PC-3 (cell line): ENCODE measurements around the gene KDM2B.

Source experiments
- EZH2 ChIP-seq: fragments of 300-600 bp; sonication (generic); IDR thresholded peaks from one replicate; pipeline ENCODE4 v1.6.1; 2017; ENCODE audit warnings: antibody characterized with exemption, mild to moderate bottlenecking, low read length; ENCODE audit not compliant: unreplicated experiment
- TF ChIP-seq, protein P1 (sequence below): fragments of 300-600 bp; sonication (generic); conservative IDR thresholded peaks from 2 replicates; pipeline ENCODE4 v1.5.1; 2017; ENCODE audit warnings: antibody characterized with exemption, low read depth, mild to moderate bottlenecking, low read length

DNA sequence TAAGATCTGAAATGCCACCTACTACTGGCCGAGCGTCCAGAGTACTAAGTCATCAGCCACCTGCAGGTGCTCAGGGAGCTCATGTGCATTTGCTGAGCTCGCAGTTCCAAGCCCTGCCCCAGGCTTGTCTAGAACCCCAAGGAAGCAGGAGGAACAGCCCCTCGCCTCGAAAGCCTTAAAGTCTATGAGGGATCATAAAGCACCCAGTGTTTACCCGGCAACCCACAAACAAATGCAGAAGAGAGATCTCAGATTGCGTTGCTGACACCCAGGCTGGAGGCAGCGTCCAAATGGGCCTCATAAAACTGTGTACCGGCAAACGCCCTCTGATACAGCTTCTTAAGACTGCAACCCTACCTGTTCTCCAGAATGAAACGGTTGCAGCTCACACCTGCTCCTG, 6.8 kb downstream of the KDM2B start:
- TF ChIP-seq, protein P1, sequence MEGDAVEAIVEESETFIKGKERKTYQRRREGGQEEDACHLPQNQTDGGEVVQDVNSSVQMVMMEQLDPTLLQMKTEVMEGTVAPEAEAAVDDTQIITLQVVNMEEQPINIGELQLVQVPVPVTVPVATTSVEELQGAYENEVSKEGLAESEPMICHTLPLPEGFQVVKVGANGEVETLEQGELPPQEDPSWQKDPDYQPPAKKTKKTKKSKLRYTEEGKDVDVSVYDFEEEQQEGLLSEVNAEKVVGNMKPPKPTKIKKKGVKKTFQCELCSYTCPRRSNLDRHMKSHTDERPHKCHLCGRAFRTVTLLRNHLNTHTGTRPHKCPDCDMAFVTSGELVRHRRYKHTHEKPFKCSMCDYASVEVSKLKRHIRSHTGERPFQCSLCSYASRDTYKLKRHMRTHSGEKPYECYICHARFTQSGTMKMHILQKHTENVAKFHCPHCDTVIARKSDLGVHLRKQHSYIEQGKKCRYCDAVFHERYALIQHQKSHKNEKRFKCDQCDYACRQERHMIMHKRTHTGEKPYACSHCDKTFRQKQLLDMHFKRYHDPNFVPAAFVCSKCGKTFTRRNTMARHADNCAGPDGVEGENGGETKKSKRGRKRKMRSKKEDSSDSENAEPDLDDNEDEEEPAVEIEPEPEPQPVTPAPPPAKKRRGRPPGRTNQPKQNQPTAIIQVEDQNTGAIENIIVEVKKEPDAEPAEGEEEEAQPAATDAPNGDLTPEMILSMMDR, result no peak
- TF ChIP-seq EZH2, result no peak
